OCI-LY1 (cell line): Measurements from ENCODE around the gene CHCHD10.

Experiments
- EZH2 ChIP-seq: fragments of 200-600 bp; sonication (generic), shearing (Covaris generic); IDR thresholded peaks from 2 replicates; pipeline ENCODE4 v1.8.0; 2017; ENCODE audit warnings: borderline replicate concordance, mixed run types, mild to moderate bottlenecking, antibody characterized with exemption, low read length, moderate library complexity, mixed read lengths
- TF ChIP-seq, protein P1 (sequence below): fragments of 200-600 bp; sonication (generic), shearing (Covaris generic); IDR thresholded peaks from 2 replicates; pipeline ENCODE4 v1.5.1; 2017; ENCODE audit warnings: mild to moderate bottlenecking, antibody characterized with exemption, low read length, moderate library complexity, mixed read lengths

DNA sequence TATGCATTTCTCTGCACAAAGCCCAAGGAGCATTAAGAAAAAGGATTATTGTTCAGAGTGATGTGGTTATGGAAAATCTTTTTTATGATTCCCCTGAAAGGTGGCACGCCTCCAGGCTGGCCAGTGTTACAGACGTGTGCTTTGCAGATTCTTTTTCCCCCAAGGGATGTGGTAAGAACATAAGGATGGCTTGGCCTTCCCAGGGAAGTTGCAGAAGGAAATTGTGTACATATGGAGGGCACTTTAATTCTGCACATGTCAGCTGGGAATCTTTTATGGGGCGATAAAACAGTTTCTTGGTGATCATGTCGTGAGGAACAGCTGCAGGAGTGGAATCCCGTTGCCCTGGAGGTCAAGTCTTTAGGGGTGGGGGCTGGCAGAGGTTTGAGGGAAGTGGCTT lies 28.7 kb upstream of the CHCHD10 start:
- TF ChIP-seq, protein P1, sequence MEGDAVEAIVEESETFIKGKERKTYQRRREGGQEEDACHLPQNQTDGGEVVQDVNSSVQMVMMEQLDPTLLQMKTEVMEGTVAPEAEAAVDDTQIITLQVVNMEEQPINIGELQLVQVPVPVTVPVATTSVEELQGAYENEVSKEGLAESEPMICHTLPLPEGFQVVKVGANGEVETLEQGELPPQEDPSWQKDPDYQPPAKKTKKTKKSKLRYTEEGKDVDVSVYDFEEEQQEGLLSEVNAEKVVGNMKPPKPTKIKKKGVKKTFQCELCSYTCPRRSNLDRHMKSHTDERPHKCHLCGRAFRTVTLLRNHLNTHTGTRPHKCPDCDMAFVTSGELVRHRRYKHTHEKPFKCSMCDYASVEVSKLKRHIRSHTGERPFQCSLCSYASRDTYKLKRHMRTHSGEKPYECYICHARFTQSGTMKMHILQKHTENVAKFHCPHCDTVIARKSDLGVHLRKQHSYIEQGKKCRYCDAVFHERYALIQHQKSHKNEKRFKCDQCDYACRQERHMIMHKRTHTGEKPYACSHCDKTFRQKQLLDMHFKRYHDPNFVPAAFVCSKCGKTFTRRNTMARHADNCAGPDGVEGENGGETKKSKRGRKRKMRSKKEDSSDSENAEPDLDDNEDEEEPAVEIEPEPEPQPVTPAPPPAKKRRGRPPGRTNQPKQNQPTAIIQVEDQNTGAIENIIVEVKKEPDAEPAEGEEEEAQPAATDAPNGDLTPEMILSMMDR = no peak
- TF ChIP-seq EZH2 = no peak
